H9 (cell line): Measurements from ENCODE around the gene IGFL1. TPM values are rescaled to one million over a fixed set of nuclear protein-coding genes. Genes with fewer than 3 reads are reported as not detected.
"Not testable (repeated sequence)": the region's sequence is repeated elsewhere in the genome, so short reads cannot be mapped to it uniquely, and the experiment has no call there.

ENCODE experiments used
- DNase-seq: peaks from one replicate; pipeline ENCODE4 v3.0.0-alpha.2; 2017
- H2AFZ ChIP-seq: one replicate; pipeline ENCODE4 v1.6.1; 2013; ENCODE audit warnings: mild to moderate bottlenecking, low read length, control low read depth, moderate library complexity
- H2AK5ac ChIP-seq: 2 replicates; pipeline ENCODE4 v1.6.1; 2013; ENCODE audit warnings: low read length, control low read depth, mixed read lengths; ENCODE audit not compliant: insufficient read length
- H2BK120ac ChIP-seq: one replicate; pipeline ENCODE4 v1.6.1; 2013; ENCODE audit warnings: low read depth, mild to moderate bottlenecking, low read length, control low read depth, inconsistent platforms; ENCODE audit not compliant: poor library complexity, severe bottlenecking
- H2BK12ac ChIP-seq: 2 replicates; pipeline ENCODE4 v1.6.1; 2013; ENCODE audit warnings: low read length, control low read depth, mixed read lengths, low read depth; ENCODE audit not compliant: insufficient read length
- H2BK15ac ChIP-seq: 2 replicates; pipeline ENCODE4 v1.6.1; 2013; ENCODE audit warnings: low read depth, low read length, control low read depth
- H2BK20ac ChIP-seq: one replicate; pipeline ENCODE4 v1.6.1; 2013; ENCODE audit warnings: low read depth, mild to moderate bottlenecking, low read length, control low read depth, inconsistent platforms; ENCODE audit not compliant: poor library complexity, severe bottlenecking
- H2BK5ac ChIP-seq: 2 replicates; pipeline ENCODE4 v1.6.1; 2013; ENCODE audit warnings: low read length, control low read depth, mixed read lengths; ENCODE audit not compliant: insufficient read length
- H3K14ac ChIP-seq: 2 replicates; pipeline ENCODE4 v1.6.1; 2013; ENCODE audit warnings: low read length, control low read depth; ENCODE audit not compliant: insufficient read depth
- H3K18ac ChIP-seq: 2 replicates; pipeline ENCODE4 v1.6.1; 2013; ENCODE audit warnings: low read depth, mild to moderate bottlenecking, mixed read lengths, low read length, control low read depth; ENCODE audit not compliant: insufficient read length
- H3K23ac ChIP-seq: 2 replicates; pipeline ENCODE4 v1.6.1; 2013; ENCODE audit warnings: low read length, control low read depth, mixed read lengths, low read depth; ENCODE audit not compliant: insufficient read length
- H3K23me2 ChIP-seq: 2 replicates; pipeline ENCODE4 v1.6.1; 2013; ENCODE audit warnings: low read depth, mild to moderate bottlenecking, mixed read lengths, low read length, control low read depth; ENCODE audit not compliant: insufficient read length, poor library complexity, severe bottlenecking
- H3K27ac ChIP-seq: 2 replicates; pipeline ENCODE4 v1.5.1; 2013; ENCODE audit warnings: low read length, control low read depth, mixed read lengths, low read depth; ENCODE audit not compliant: insufficient read length
- H3K27me3 ChIP-seq: 2 replicates; pipeline ENCODE4 v1.6.1; 2013; ENCODE audit warnings: low read length, control low read depth, inconsistent platforms; ENCODE audit not compliant: insufficient read depth
- H3K4ac ChIP-seq: 2 replicates; pipeline ENCODE4 v1.6.1; 2013; ENCODE audit warnings: low read depth, mild to moderate bottlenecking, control low read depth, inconsistent platforms, low read length, moderate library complexity
- H3K4me1 ChIP-seq: 2 replicates; pipeline ENCODE4 v1.6.1; 2013; ENCODE audit warnings: low read length, control low read depth, inconsistent platforms; ENCODE audit not compliant: insufficient read depth
- H3K4me2 ChIP-seq: 2 replicates; pipeline ENCODE4 v1.6.1; 2013; ENCODE audit warnings: low read length, control low read depth, mixed read lengths; ENCODE audit not compliant: insufficient read length, insufficient read depth
- H3K56ac ChIP-seq: 2 replicates; pipeline ENCODE4 v1.6.1; 2013; ENCODE audit warnings: low read depth, mild to moderate bottlenecking, mixed read lengths, low read length, control low read depth; ENCODE audit not compliant: insufficient read length
- H3K79me1 ChIP-seq: 2 replicates; pipeline ENCODE4 v1.6.1; 2013; ENCODE audit warnings: low read depth, mild to moderate bottlenecking, moderate library complexity, low read length, control low read depth, inconsistent platforms; ENCODE audit not compliant: insufficient read depth, poor library complexity, severe bottlenecking
- H3K79me2 ChIP-seq: 2 replicates; pipeline ENCODE4 v1.6.1; 2013; ENCODE audit warnings: low read length, control low read depth, inconsistent platforms; ENCODE audit not compliant: insufficient read depth
- H3K9ac ChIP-seq: 2 replicates; pipeline ENCODE4 v1.6.1; 2013; ENCODE audit warnings: low read length, control low read depth, mixed read lengths; ENCODE audit not compliant: insufficient read length; ENCODE audit errors: extremely low read depth
- H3K9me3 ChIP-seq: one replicate; pipeline ENCODE4 v1.6.1; 2013; ENCODE audit warnings: low read depth, low read length, inconsistent platforms; ENCODE audit not compliant: control insufficient read depth
- H3T11ph ChIP-seq: one replicate; pipeline ENCODE4 v1.6.1; 2013; ENCODE audit warnings: mild to moderate bottlenecking, low read length, control low read depth, inconsistent platforms
- H4K20me1 ChIP-seq: one replicate; pipeline ENCODE4 v1.6.1; 2013; ENCODE audit not compliant: control insufficient read depth, insufficient read length, insufficient read depth
- H4K5ac ChIP-seq: 2 replicates; pipeline ENCODE4 v1.6.1; 2013; ENCODE audit warnings: low read depth, mild to moderate bottlenecking, mixed read lengths, low read length, control low read depth; ENCODE audit not compliant: insufficient read length
- H4K8ac ChIP-seq: replicated peaks from 2 replicates; pipeline ENCODE4 v1.6.1; 2013; ENCODE audit warnings: low read length, control low read depth, mixed read lengths, low read depth; ENCODE audit not compliant: insufficient read length
- H4K91ac ChIP-seq: 2 replicates; pipeline ENCODE4 v1.6.1; 2013; ENCODE audit warnings: low read depth, mild to moderate bottlenecking, moderate library complexity, mixed read lengths, low read length, control low read depth; ENCODE audit not compliant: insufficient read length
- H3K27ac Mint-ChIP-seq, 3 experiments: 2 replicates in 2 of 3; 3 replicates in 1 of 3; pipeline ENCODE4 v1.8.0; 2020 to 2021; ENCODE audit warnings: mixed read lengths in 3 of 3, mild to moderate bottlenecking in 1 of 3, moderate library complexity in 1 of 3
- H3K27me3 Mint-ChIP-seq: 2 replicates; pipeline ENCODE4 v1.8.0; 2021; ENCODE audit warnings: low read depth, mild to moderate bottlenecking, moderate library complexity, mixed read lengths
- H3K36me3 Mint-ChIP-seq, 3 experiments: 2 replicates in 2 of 3; 3 replicates in 1 of 3; pipeline ENCODE4 v1.8.0; 2020 to 2021; ENCODE audit warnings: low read depth in 3 of 3, mixed read lengths in 3 of 3; ENCODE audit not compliant: insufficient read depth in 1 of 3
- H3K4me1 Mint-ChIP-seq, 2 experiments: 2 replicates each; pipeline ENCODE4 v1.8.0; 2020; ENCODE audit warnings: mixed read lengths in 2 of 2
- H3K4me3 Mint-ChIP-seq, 2 experiments: 2 replicates in 1 of 2; 3 replicates in 1 of 2; pipeline ENCODE4 v1.8.0; 2020 to 2021; ENCODE audit warnings: mild to moderate bottlenecking in 2 of 2, mixed read lengths in 2 of 2, moderate library complexity in 1 of 2
- H3K9me3 Mint-ChIP-seq, 2 experiments: 2 replicates in 1 of 2; 3 replicates in 1 of 2; pipeline ENCODE4 v1.8.0; 2020; ENCODE audit warnings: mild to moderate bottlenecking in 2 of 2, mixed read lengths in 2 of 2, moderate library complexity in 1 of 2
- CTCF ChIP-seq: fragments of 200-600 bp; sonication (generic); conservative IDR thresholded peaks from 3 replicates; pipeline ENCODE4 v1.8.0; 2021; ENCODE audit warnings: antibody characterized with exemption, mild to moderate bottlenecking
- whole genome bisulfite sequencing: extraction: QIAGEN DNeasy Blood & Tissue Kit; methylation state at CpG from one replicate; pipeline ENCODE4 v1.1.7; 2013; ENCODE audit warnings: missing lambda C conversion rate, low lambda C conversion rate, mixed read lengths; ENCODE audit not compliant: insufficient read length; ENCODE audit errors: extremely low coverage; 5-methylcytosine and 5-hydroxymethylcytosine counted together
- total RNA-seq: library from RNA; stranded (reverse); gene quantifications from 2 replicates; pipeline ENCODE4 v1.2.1, GENCODE V29; 2021

Gene IGFL1
- total RNA-seq, 1 experiment from 2014 or later: not detected

DNA sequence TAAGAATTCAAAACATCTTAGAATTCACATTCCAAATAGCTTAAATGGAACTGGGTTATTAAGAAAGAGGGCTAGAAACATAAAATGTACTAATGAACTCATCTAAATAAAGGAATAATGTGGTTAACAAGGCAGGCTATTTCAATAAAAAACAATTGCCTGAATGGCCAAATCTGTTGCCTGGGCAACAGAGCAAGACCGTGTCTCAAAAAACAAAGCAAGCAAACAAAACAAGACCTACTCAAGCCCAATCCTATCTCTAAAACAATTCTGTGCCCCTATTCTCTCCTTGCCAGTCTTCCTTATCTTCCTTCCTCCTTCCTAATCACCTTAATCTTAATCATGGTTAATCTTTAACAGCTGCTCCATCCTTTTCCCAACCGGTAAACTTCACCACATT is 12.1 kb downstream of the IGFL1 start:
- no peak overlapping the region for H2BK12ac ChIP-seq
- no peaks in the 10 kb centered on the region for H3K27me3 ChIP-seq
- no peak overlapping the region for H2BK20ac ChIP-seq
- H3K4ac ChIP-seq: no peak overlapping the region
- H2BK5ac ChIP-seq: no peak overlapping the region
- no peak overlapping the region for H3K18ac ChIP-seq
- TF ChIP-seq CTCF: no peak
- no peak overlapping the region for H2BK15ac ChIP-seq
- no peak overlapping the region for H3K14ac ChIP-seq
- no peak overlapping the region for H3K56ac ChIP-seq
- H3K23me2 ChIP-seq: no peaks in the 10 kb centered on the region
- H4K20me1 ChIP-seq: no peaks in the 10 kb centered on the region
- Mint-ChIP-seq H3K9me3 (no peaks in the 10 kb centered on the region; a peak in 1 of 5 replicates), H3K4me1 (peaks cover 3 to 19% of the 10 kb centered on the region in 2 experiments; a peak in 3 of 4 replicates), H3K27me3 (peaks cover 8% of the 10 kb centered on the region), H3K27ac (no peak overlapping the region; a peak in 1 of 7 replicates), H3K36me3 (no peaks in the 10 kb centered on the region), H3K4me3 (no peak overlapping the region)
- no peak overlapping the region for H2AK5ac ChIP-seq
- H3K9me3 ChIP-seq: no peaks in the 10 kb centered on the region
- H3T11ph ChIP-seq: no peak overlapping the region
- peak overlapping the region; percentile 32 for H2AFZ ChIP-seq
- no peak overlapping the region for H4K91ac ChIP-seq
- H3K4me2 ChIP-seq: no peak overlapping the region
- no peak overlapping the region for H3K27ac ChIP-seq
- no peak overlapping the region for H3K9ac ChIP-seq
- 100% methylated on average over 1 of the region's 2 CpGs for WGBS
- DNase-seq: no peak
- no peak overlapping the region for H3K23ac ChIP-seq
- no peaks in the 10 kb centered on the region for H3K79me2 ChIP-seq
- no peaks in the 10 kb centered on the region for H3K79me1 ChIP-seq
- H4K5ac ChIP-seq: no peak overlapping the region
- H4K8ac ChIP-seq: no peak overlapping the region
- H2BK120ac ChIP-seq: no peak overlapping the region
- no peaks in the 10 kb centered on the region for H3K4me1 ChIP-seq

DNA sequence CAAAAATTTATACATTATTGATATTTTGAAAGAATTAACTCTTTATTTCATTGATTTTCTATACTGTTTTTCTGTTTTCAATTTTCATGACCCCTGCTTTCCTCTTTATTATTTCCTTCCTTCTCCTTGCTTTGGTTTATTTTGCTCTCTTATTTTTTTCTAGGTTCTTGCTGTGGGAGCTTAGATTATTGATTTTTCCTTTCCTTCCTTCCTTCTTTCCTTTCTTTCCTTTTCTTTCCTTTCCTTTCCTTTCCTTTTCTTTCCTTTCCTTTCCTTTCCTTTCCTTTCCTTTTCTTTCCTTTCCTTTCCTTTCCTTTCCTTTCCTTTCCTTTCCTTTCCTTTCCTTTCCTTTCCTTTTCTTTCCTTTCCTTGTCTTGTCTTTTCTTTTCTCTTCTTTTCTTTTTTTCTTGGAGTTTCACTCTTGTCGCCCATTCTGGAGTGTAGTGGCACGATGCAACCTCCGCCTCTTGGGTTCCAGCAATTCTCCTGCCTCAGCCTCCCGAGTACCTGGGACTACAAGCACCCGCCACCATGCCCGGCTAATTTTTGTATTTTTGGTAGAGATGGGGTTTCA is 13.6 kb downstream of the IGFL1 start:
- H3K79me2 ChIP-seq, H3K27ac ChIP-seq, H3K4me1 ChIP-seq, H3K9me3 ChIP-seq, H3T11ph ChIP-seq, H3K27me3 Mint-ChIP-seq, H3K14ac ChIP-seq, H4K20me1 ChIP-seq, H2BK5ac ChIP-seq, H3K36me3 Mint-ChIP-seq, H3K27ac Mint-ChIP-seq, H3K56ac ChIP-seq, H3K23me2 ChIP-seq, H3K79me1 ChIP-seq, H2BK15ac ChIP-seq, H4K8ac ChIP-seq, H3K9me3 Mint-ChIP-seq, H3K4me2 ChIP-seq, H3K4ac ChIP-seq, H3K27me3 ChIP-seq, H2BK20ac ChIP-seq, H2BK12ac ChIP-seq, H2AFZ ChIP-seq, H2AK5ac ChIP-seq, H3K4me3 Mint-ChIP-seq, H3K18ac ChIP-seq, DNase-seq, H4K5ac ChIP-seq, H2BK120ac ChIP-seq, H3K23ac ChIP-seq, H4K91ac ChIP-seq, H3K9ac ChIP-seq: not testable (repeated sequence)
- no CpG with 5 or more reads among the region's 6 CpGs for WGBS
- H3K4me1 Mint-ChIP-seq: peaks cover 3 to 19% of the 10 kb centered on the region in 2 experiments; a peak in 3 of 4 replicates
